ENCODE measurements around the gene PLA2G5. TPM values are rescaled to one million over a fixed set of nuclear protein-coding genes. Genes with fewer than 3 reads are reported as not detected.

PLA2G5 gene
- not detected for total RNA-seq

GRCh38 chr1:20069874-20070273, at the start of gene PLA2G5:
PLA2G5 (plus strand) TSS chr1:20070194; CDS start chr1:20084831, 14,637 bp downstream.

GRCh38 chr1:20119347-20119746, 49.4 kb downstream of the PLA2G5 start, which contains the start of gene PLA2G2D:
PLA2G2D (minus strand) TSS chr1:20119536; CDS start chr1:20119498, 38 bp downstream.

GRCh38 chr1:20138961-20139550, 69.1 kb downstream of the PLA2G5 start, which contains the start of gene PLA2G2F:
PLA2G2F (plus strand) TSS chr1:20139323; CDS start chr1:20139428, 105 bp downstream.

Other genes with a start within 250 kb of the PLA2G5 start
- 17.8 TPM for gene OTUD3, start 187.8 kb upstream of the PLA2G5 start, total RNA-seq
- not detected for gene PLA2G2E, start 146.6 kb upstream of the PLA2G5 start, total RNA-seq
- not detected for gene PLA2G2A, start 90.6 kb upstream of the PLA2G5 start, total RNA-seq
- not detected for gene PLA2G2D, start 49.3 kb downstream of the PLA2G5 start, total RNA-seq
- not detected for gene PLA2G2F, start 69.1 kb downstream of the PLA2G5 start, total RNA-seq
- 2.5 TPM for gene UBXN10, start 115.9 kb downstream of the PLA2G5 start, total RNA-seq
- not detected for gene PLA2G2C, start 116.3 kb downstream of the PLA2G5 start, total RNA-seq
- gene VWA5B1, start 220.7 kb downstream of the PLA2G5 start, total RNA-seq: 0.63 TPM